HEK293 (cell line): ENCODE data around the gene BRD1.

Source experiments
- FEZF1 ChIP-seq: fragments of 450-650 bp; formaldehyde crosslinking; IDR thresholded peaks from 2 replicates; pipeline ENCODE4 v1.5.1; 2016; ENCODE audit warnings: missing biosample characterization, missing genetic modification characterization
- GLIS2 ChIP-seq: fragments of 450-650 bp; formaldehyde crosslinking; IDR thresholded peaks from 2 replicates; pipeline ENCODE4 v1.5.1; 2016; ENCODE audit warnings: missing biosample characterization, missing genetic modification characterization
- HOXA7 ChIP-seq: sonication (generic); formaldehyde crosslinking; IDR thresholded peaks from 2 replicates; pipeline ENCODE4 v1.8.1; 2022; ENCODE audit warnings: missing genetic modification reagents, borderline replicate concordance
- KLF16 ChIP-seq: fragments of 450-650 bp; formaldehyde crosslinking; IDR thresholded peaks from 2 replicates; pipeline ENCODE4 v1.5.1; 2017; ENCODE audit warnings: missing biosample characterization, missing genetic modification characterization
- MEIS1 ChIP-seq: sonication (generic); formaldehyde crosslinking; IDR thresholded peaks from 2 replicates; pipeline ENCODE4 v1.8.1; 2022; ENCODE audit warnings: missing genetic modification reagents, mild to moderate bottlenecking, borderline replicate concordance
- OVOL3 ChIP-seq: fragments of 450-650 bp; formaldehyde crosslinking; IDR thresholded peaks from 2 replicates; pipeline ENCODE4 v1.5.1; 2016; ENCODE audit warnings: missing biosample characterization, missing genetic modification characterization
- PRDM1 ChIP-seq: fragments of 450-650 bp; formaldehyde crosslinking; IDR thresholded peaks from 2 replicates; pipeline ENCODE4; 2016; ENCODE audit warnings: missing biosample characterization, missing genetic modification characterization
- SP7 ChIP-seq: fragments of 450-650 bp; formaldehyde crosslinking; IDR thresholded peaks from 2 replicates; pipeline ENCODE4 v1.5.1; 2016; ENCODE audit warnings: missing biosample characterization, missing genetic modification characterization
- YY2 ChIP-seq: fragments of 450-650 bp; formaldehyde crosslinking; IDR thresholded peaks from 2 replicates; pipeline ENCODE4 v1.5.1; 2016; ENCODE audit warnings: missing biosample characterization, missing genetic modification characterization
- ZBTB1 ChIP-seq: fragments of 450-650 bp; formaldehyde crosslinking; IDR thresholded peaks from 2 replicates; pipeline ENCODE4 v1.5.1; 2016; ENCODE audit warnings: missing biosample characterization, missing genetic modification characterization
- ZBTB8A ChIP-seq: fragments of 450-650 bp; formaldehyde crosslinking; IDR thresholded peaks from 2 replicates; pipeline ENCODE4 v1.5.1; 2016; ENCODE audit warnings: missing biosample characterization, missing genetic modification characterization
- ZFP3 ChIP-seq: fragments of 450-650 bp; formaldehyde crosslinking; IDR thresholded peaks from 2 replicates; pipeline ENCODE4 v1.5.1; 2016; ENCODE audit warnings: low read depth, missing biosample characterization, missing genetic modification characterization
- ZFP69B ChIP-seq: fragments of 450-650 bp; formaldehyde crosslinking; IDR thresholded peaks from 2 replicates; pipeline ENCODE4 v1.5.1; 2016; ENCODE audit warnings: missing biosample characterization, missing genetic modification characterization
- ZIC2 ChIP-seq: fragments of 450-650 bp; formaldehyde crosslinking; IDR thresholded peaks from 2 replicates; pipeline ENCODE4 v1.5.1; 2016; ENCODE audit warnings: missing biosample characterization, missing genetic modification characterization
- ZNF132 ChIP-seq: fragments of 450-650 bp; formaldehyde crosslinking; IDR thresholded peaks from 2 replicates; pipeline ENCODE4 v1.5.1; 2017; ENCODE audit warnings: missing biosample characterization, missing genetic modification characterization, borderline replicate concordance
- ZNF169 ChIP-seq: fragments of 450-650 bp; formaldehyde crosslinking; IDR thresholded peaks from 2 replicates; pipeline ENCODE4 v1.5.1; 2016; ENCODE audit warnings: missing biosample characterization, missing genetic modification characterization
- ZNF174 ChIP-seq: fragments of 450-650 bp; formaldehyde crosslinking; IDR thresholded peaks from 2 replicates; pipeline ENCODE4 v1.5.0; 2017; ENCODE audit warnings: missing biosample characterization, mild to moderate bottlenecking, missing genetic modification characterization
- ZNF211 ChIP-seq: fragments of 450-650 bp; formaldehyde crosslinking; IDR thresholded peaks from 2 replicates; pipeline ENCODE4 v1.5.1; 2016; ENCODE audit warnings: low read depth, missing biosample characterization, missing genetic modification characterization
- ZNF266 ChIP-seq: fragments of 450-650 bp; formaldehyde crosslinking; IDR thresholded peaks from 2 replicates; pipeline ENCODE4 v1.5.1; 2016; ENCODE audit warnings: missing biosample characterization, missing genetic modification characterization, low read depth
- ZNF341 ChIP-seq: fragments of 450-650 bp; formaldehyde crosslinking; IDR thresholded peaks from 2 replicates; pipeline ENCODE4; 2016; ENCODE audit warnings: low read depth, missing biosample characterization, missing genetic modification characterization
- ZNF423 ChIP-seq: fragments of 450-650 bp; formaldehyde crosslinking; IDR thresholded peaks from 2 replicates; pipeline ENCODE4 v1.5.1; 2016; ENCODE audit warnings: missing biosample characterization, missing genetic modification characterization
- ZNF501 ChIP-seq: fragments of 450-650 bp; formaldehyde crosslinking; IDR thresholded peaks from 2 replicates; pipeline ENCODE4 v1.5.1; 2016; ENCODE audit warnings: missing biosample characterization, missing genetic modification characterization
- ZNF521 ChIP-seq: fragments of 450-650 bp; formaldehyde crosslinking; IDR thresholded peaks from 2 replicates; pipeline ENCODE4 v1.5.1; 2017; ENCODE audit warnings: missing biosample characterization, mild to moderate bottlenecking, missing genetic modification characterization
- ZNF707 ChIP-seq: fragments of 450-650 bp; formaldehyde crosslinking; IDR thresholded peaks from 2 replicates; pipeline ENCODE4 v1.5.1; 2016; ENCODE audit warnings: missing biosample characterization, missing genetic modification characterization
- ZNF837 ChIP-seq: fragments of 450-650 bp; formaldehyde crosslinking; IDR thresholded peaks from 2 replicates; pipeline ENCODE4 v1.5.1; 2016; ENCODE audit warnings: missing biosample characterization, missing genetic modification characterization
- ZSCAN16 ChIP-seq: fragments of 450-650 bp; formaldehyde crosslinking; IDR thresholded peaks from 2 replicates; pipeline ENCODE4 v1.5.1; 2016; ENCODE audit warnings: missing biosample characterization, missing genetic modification characterization
- TF ChIP-seq, protein P1 (sequence below): fragments of 450-650 bp; formaldehyde crosslinking; IDR thresholded peaks from 2 replicates; pipeline ENCODE4 v1.5.1; 2016; ENCODE audit warnings: missing biosample characterization, missing genetic modification characterization
- TF ChIP-seq, protein P2 (sequence below): fragments of 450-650 bp; formaldehyde crosslinking; IDR thresholded peaks from 2 replicates; pipeline ENCODE4 v1.5.1; 2016; ENCODE audit warnings: missing biosample characterization, missing genetic modification characterization
- TF ChIP-seq, protein P3 (sequence below): fragments of 450-650 bp; formaldehyde crosslinking; IDR thresholded peaks from 2 replicates; pipeline ENCODE4 v1.5.1; 2016; ENCODE audit warnings: missing biosample characterization, missing genetic modification characterization
- TF ChIP-seq, protein P4 (sequence below): fragments of 450-650 bp; formaldehyde crosslinking; IDR thresholded peaks from 2 replicates; pipeline ENCODE4 v1.5.1; 2016; ENCODE audit warnings: missing biosample characterization, missing genetic modification characterization, borderline replicate concordance
- TF ChIP-seq, protein P5 (sequence below): fragments of 450-650 bp; formaldehyde crosslinking; IDR thresholded peaks from 2 replicates; pipeline ENCODE4 v1.5.1; 2016; ENCODE audit warnings: missing biosample characterization, missing genetic modification characterization
- TF ChIP-seq, protein P6 (sequence below): fragments of 450-650 bp; formaldehyde crosslinking; IDR thresholded peaks from 2 replicates; pipeline ENCODE4 v1.5.1; 2016; ENCODE audit warnings: missing biosample characterization, missing genetic modification characterization

Gene BRD1

DNA sequence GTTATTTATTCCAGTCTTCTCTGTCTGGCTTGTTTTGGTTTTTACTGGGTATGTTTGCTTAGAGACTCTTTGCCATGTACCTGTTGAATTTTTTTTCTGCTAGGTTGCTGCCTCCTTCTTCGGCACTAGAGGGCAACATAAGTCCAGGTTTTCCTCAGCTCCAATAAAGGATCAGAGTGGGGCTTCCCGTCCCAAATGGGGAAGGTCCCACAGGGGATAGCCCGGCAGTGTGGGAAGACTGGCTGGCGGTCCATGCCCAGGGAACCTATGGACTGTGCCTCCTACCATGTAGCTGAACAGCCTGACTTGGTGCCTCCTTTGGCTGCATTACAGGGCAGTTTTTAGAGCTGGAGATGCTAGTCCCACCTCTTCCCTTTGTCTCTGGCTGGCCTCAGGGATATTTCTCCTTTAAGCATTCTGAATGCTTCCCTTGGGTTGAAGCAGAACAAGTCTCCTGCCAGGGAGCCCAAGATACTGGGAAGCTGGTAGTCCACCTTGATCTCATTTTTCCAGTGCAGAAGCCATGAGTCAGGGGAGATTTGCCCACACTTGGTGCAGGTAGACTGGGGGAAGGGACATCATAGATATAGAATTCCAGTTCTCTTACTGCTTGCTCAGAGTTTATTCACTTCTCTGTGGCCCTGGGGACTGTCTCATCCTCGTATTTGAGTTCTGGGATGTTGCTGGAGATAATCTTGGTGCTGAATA is 60.2 kb downstream of the BRD1 start (continued):
- TF ChIP-seq ZNF169 (tag by site-specific recombination) (no peak), ZNF174 (tag by site-specific recombination) (no peak), ZNF211 (tag by site-specific recombination) (0 out of 2 replicates have a peak, but pooled peaks have one; percentile 33), KLF16 (0 out of 2 replicates have a peak, but pooled peaks have one; percentile 35), ZNF837 (tag by site-specific recombination) (no peak), PRDM1 (tag by site-specific recombination) (no peak), ZNF266 (tag by site-specific recombination) (no peak), HOXA7 (CRISPR knock-in tag) (no peak), ZNF521 (no peak), ZNF707 (tag by site-specific recombination) (no peak), ZIC2 (tag by site-specific recombination) (no peak), ZBTB8A (tag by site-specific recombination) (0 out of 2 replicates have a peak, but pooled peaks have one; percentile 15), FEZF1 (no peak), ZNF132 (tag by site-specific recombination) (no peak), ZFP3 (tag by site-specific recombination) (no peak), ZSCAN16 (tag by site-specific recombination) (no peak), SP7 (tag by site-specific recombination) (peak; percentile 76), ZNF501 (tag by site-specific recombination) (no peak), ZBTB1 (no peak), ZNF423 (no peak), YY2 (tag by site-specific recombination) (no peak; the same call in 1 of the 2 replicates), MEIS1 (CRISPR knock-in tag) (no peak), GLIS2 (no peak), OVOL3 (tag by site-specific recombination) (no peak), ZNF341 (no peak), ZFP69B (peak; percentile 86)
- TF ChIP-seq, protein P1, sequence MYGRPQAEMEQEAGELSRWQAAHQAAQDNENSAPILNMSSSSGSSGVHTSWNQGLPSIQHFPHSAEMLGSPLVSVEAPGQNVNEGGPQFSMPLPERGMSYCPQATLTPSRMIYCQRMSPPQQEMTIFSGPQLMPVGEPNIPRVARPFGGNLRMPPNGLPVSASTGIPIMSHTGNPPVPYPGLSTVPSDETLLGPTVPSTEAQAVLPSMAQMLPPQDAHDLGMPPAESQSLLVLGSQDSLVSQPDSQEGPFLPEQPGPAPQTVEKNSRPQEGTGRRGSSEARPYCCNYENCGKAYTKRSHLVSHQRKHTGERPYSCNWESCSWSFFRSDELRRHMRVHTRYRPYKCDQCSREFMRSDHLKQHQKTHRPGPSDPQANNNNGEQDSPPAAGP (tag by site-specific recombination) = peak; percentile 83
- TF ChIP-seq, protein P2, sequence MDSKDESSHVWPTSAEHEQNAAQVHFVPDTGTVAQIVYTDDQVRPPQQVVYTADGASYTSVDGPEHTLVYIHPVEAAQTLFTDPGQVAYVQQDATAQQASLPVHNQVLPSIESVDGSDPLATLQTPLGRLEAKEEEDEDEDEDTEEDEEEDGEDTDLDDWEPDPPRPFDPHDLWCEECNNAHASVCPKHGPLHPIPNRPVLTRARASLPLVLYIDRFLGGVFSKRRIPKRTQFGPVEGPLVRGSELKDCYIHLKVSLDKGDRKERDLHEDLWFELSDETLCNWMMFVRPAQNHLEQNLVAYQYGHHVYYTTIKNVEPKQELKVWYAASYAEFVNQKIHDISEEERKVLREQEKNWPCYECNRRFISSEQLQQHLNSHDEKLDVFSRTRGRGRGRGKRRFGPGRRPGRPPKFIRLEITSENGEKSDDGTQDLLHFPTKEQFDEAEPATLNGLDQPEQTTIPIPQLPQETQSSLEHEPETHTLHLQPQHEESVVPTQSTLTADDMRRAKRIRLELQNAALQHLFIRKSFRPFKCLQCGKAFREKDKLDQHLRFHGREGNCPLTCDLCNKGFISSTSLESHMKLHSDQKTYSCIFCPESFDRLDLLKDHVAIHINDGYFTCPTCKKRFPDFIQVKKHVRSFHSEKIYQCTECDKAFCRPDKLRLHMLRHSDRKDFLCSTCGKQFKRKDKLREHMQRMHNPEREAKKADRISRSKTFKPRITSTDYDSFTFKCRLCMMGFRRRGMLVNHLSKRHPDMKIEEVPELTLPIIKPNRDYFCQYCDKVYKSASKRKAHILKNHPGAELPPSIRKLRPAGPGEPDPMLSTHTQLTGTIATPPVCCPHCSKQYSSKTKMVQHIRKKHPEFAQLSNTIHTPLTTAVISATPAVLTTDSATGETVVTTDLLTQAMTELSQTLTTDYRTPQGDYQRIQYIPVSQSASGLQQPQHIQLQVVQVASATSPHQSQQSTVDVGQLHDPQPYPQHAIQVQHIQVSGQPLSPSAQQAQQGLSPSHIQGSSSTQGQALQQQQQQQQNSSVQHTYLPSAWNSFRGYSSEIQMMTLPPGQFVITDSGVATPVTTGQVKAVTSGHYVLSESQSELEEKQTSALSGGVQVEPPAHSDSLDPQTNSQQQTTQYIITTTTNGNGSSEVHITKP (tag by site-specific recombination) = no peak
- TF ChIP-seq, protein P3, sequence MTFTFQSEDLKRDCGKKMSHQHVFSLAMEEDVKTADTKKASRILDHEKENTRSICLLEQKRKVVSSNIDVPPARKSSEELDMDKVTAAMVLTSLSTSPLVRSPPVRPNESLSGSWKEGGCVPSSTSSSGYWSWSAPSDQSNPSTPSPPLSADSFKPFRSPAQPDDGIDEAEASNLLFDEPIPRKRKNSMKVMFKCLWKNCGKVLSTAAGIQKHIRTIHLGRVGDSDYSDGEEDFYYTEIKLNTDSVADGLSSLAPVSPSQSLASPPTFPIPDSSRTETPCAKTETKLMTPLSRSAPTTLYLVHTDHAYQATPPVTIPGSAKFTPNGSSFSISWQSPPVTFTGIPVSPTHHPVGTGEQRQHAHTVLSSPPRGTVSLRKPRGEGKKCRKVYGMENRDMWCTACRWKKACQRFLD = no peak
- TF ChIP-seq, protein P4, sequence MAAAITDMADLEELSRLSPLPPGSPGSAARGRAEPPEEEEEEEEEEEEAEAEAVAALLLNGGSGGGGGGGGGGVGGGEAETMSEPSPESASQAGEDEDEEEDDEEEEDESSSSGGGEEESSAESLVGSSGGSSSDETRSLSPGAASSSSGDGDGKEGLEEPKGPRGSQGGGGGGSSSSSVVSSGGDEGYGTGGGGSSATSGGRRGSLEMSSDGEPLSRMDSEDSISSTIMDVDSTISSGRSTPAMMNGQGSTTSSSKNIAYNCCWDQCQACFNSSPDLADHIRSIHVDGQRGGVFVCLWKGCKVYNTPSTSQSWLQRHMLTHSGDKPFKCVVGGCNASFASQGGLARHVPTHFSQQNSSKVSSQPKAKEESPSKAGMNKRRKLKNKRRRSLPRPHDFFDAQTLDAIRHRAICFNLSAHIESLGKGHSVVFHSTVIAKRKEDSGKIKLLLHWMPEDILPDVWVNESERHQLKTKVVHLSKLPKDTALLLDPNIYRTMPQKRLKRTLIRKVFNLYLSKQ (tag by site-specific recombination) = no peak
- TF ChIP-seq, protein P5, sequence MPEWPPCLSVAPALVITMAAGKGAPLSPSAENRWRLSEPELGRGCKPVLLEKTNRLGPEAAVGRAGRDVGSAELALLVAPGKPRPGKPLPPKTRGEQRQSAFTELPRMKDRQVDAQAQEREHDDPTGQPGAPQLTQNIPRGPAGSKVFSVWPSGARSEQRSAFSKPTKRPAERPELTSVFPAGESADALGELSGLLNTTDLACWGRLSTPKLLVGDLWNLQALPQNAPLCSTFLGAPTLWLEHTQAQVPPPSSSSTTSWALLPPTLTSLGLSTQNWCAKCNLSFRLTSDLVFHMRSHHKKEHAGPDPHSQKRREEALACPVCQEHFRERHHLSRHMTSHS (tag by site-specific recombination) = no peak
- TF ChIP-seq, protein P6, sequence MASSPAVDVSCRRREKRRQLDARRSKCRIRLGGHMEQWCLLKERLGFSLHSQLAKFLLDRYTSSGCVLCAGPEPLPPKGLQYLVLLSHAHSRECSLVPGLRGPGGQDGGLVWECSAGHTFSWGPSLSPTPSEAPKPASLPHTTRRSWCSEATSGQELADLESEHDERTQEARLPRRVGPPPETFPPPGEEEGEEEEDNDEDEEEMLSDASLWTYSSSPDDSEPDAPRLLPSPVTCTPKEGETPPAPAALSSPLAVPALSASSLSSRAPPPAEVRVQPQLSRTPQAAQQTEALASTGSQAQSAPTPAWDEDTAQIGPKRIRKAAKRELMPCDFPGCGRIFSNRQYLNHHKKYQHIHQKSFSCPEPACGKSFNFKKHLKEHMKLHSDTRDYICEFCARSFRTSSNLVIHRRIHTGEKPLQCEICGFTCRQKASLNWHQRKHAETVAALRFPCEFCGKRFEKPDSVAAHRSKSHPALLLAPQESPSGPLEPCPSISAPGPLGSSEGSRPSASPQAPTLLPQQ (tag by site-specific recombination) = peak; percentile 89
